Progenitor cell of endocrine pancreas (in vitro differentiated cells): Measurements from ENCODE around the gene TET2. TPM values are rescaled to one million over a fixed set of nuclear protein-coding genes. Genes with fewer than 3 reads are reported as not detected.

ENCODE experiments used
- DNase-seq: peaks from one replicate; pipeline ENCODE4 v3.0.0; 2021; ENCODE audit warnings: low spot score; ENCODE audit not compliant: unreplicated experiment
- H3K27ac Mint-ChIP-seq: 2 replicates; pipeline ENCODE4 v1.8.0; 2021; ENCODE audit warnings: mild to moderate bottlenecking, moderate library complexity, mixed read lengths
- H3K27me3 Mint-ChIP-seq: 2 replicates; pipeline ENCODE4 v1.8.0; 2021; ENCODE audit warnings: mixed read lengths
- H3K36me3 Mint-ChIP-seq: 2 replicates; pipeline ENCODE4 v1.8.0; 2022; ENCODE audit warnings: mixed read lengths; ENCODE audit not compliant: insufficient read depth
- H3K4me1 Mint-ChIP-seq: 2 replicates; pipeline ENCODE4 v1.8.0; 2021; ENCODE audit warnings: low read depth, mixed read lengths
- H3K4me3 Mint-ChIP-seq: 2 replicates; pipeline ENCODE4 v1.8.0; 2021; ENCODE audit warnings: low read depth, mild to moderate bottlenecking, moderate library complexity, mixed read lengths
- H3K9me3 Mint-ChIP-seq: 2 replicates; pipeline ENCODE4 v1.8.0; 2021; ENCODE audit warnings: low read depth, mixed read lengths
- CTCF ChIP-seq: fragments of 200-600 bp; sonication (generic); IDR thresholded peaks from one replicate; pipeline ENCODE4 v1.5.0; 2021; ENCODE audit warnings: antibody characterized with exemption, mild to moderate bottlenecking; ENCODE audit not compliant: unreplicated experiment
- total RNA-seq: library from RNA; stranded (reverse); gene quantifications from 2 replicates; pipeline ENCODE4 v1.2.1, GENCODE V29; 2021

The TET2 gene
- total RNA-seq, 1 donor from 2014 or later: 37.2 TPM

DNA sequence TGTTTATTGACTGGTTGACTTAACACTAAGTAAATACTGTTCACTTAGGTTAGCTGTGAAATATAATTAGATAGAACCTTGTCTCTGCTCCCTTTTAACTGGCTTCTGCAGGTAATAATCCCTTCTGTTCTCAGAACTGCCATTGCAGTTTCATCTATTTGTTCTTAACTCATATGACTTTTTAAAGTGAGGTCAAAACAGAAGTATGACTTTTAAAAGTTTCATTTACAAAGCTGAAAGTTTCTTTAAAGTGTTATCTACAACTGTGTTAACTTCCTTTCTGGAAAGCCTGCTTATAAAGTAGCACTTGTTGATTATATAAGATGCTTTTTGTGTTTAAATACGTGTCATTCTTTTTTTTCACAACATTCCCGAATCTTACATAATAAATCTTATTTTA is 127.4 kb downstream of the TET2 start:
- Mint-ChIP-seq H3K27me3 (no peaks in the 10 kb centered on the region), H3K36me3 (peaks cover 34% of the 10 kb centered on the region), H3K27ac (no peak overlapping the region), H3K4me1 (no peaks in the 10 kb centered on the region), H3K9me3 (no peaks in the 10 kb centered on the region), H3K4me3 (no peak overlapping the region)
- no peak for TF ChIP-seq CTCF
- DNase-seq: no peak

- H3K27ac Mint-ChIP-seq: peak overlapping the region; percentile 45
- DNase-seq: no peak
- H3K36me3 Mint-ChIP-seq: peaks cover 32% of the 10 kb centered on the region
- H3K9me3 Mint-ChIP-seq: no peaks in the 10 kb centered on the region
- H3K27me3 Mint-ChIP-seq: no peaks in the 10 kb centered on the region
- no peak overlapping the region for H3K4me3 Mint-ChIP-seq
- TF ChIP-seq CTCF: no peak
- H3K4me1 Mint-ChIP-seq: no peaks in the 10 kb centered on the region
Measured at GRCh38 chr4:105274504-105274903, 127.8 kb downstream of the TET2 start.

- no peak for TF ChIP-seq CTCF
- Mint-ChIP-seq H3K36me3 (peaks cover 25% of the 10 kb centered on the region), H3K27me3 (no peaks in the 10 kb centered on the region), H3K9me3 (no peaks in the 10 kb centered on the region), H3K27ac (no peak overlapping the region), H3K4me3 (no peak overlapping the region), H3K4me1 (no peaks in the 10 kb centered on the region)
- DNase-seq: no peak
Measured at GRCh38 chr4:105276361-105277104, 129.9 kb downstream of the TET2 start.

DNA sequence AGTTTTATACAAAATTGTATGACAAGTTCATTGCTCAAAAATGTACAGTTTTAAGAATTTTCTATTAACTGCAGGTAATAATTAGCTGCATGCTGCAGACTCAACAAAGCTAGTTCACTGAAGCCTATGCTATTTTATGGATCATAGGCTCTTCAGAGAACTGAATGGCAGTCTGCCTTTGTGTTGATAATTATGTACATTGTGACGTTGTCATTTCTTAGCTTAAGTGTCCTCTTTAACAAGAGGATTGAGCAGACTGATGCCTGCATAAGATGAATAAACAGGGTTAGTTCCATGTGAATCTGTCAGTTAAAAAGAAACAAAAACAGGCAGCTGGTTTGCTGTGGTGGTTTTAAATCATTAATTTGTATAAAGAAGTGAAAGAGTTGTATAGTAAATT is 131.0 kb downstream of the TET2 start:
- Mint-ChIP-seq H3K9me3 (no peaks in the 10 kb centered on the region), H3K4me1 (no peaks in the 10 kb centered on the region), H3K4me3 (no peak overlapping the region), H3K27me3 (no peaks in the 10 kb centered on the region), H3K36me3 (peaks cover 20% of the 10 kb centered on the region), H3K27ac (no peak overlapping the region)
- DNase-seq: no peak
- TF ChIP-seq CTCF: no peak

DNA sequence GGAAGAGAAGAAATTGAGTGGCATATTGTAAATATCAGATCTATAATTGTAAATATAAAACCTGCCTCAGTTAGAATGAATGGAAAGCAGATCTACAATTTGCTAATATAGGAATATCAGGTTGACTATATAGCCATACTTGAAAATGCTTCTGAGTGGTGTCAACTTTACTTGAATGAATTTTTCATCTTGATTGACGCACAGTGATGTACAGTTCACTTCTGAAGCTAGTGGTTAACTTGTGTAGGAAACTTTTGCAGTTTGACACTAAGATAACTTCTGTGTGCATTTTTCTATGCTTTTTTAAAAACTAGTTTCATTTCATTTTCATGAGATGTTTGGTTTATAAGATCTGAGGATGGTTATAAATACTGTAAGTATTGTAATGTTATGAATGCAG is 132.6 kb downstream of the TET2 start:
- Mint-ChIP-seq H3K36me3 (peaks cover 14% of the 10 kb centered on the region), H3K27me3 (no peaks in the 10 kb centered on the region), H3K4me3 (no peak overlapping the region), H3K4me1 (no peaks in the 10 kb centered on the region), H3K9me3 (no peaks in the 10 kb centered on the region), H3K27ac (no peak overlapping the region)
- no peak for DNase-seq
- TF ChIP-seq CTCF: no peak
